Activated naive CD4-positive, alpha-beta T cell (primary cell): ENCODE measurements around the gene DHX9.

Experiments used
- DNase-seq, 4 experiments: peaks; one replicate each; lab custom pipeline; 2025; lab: John Stamatoyannopoulos, UW

The DHX9 gene

DNA sequence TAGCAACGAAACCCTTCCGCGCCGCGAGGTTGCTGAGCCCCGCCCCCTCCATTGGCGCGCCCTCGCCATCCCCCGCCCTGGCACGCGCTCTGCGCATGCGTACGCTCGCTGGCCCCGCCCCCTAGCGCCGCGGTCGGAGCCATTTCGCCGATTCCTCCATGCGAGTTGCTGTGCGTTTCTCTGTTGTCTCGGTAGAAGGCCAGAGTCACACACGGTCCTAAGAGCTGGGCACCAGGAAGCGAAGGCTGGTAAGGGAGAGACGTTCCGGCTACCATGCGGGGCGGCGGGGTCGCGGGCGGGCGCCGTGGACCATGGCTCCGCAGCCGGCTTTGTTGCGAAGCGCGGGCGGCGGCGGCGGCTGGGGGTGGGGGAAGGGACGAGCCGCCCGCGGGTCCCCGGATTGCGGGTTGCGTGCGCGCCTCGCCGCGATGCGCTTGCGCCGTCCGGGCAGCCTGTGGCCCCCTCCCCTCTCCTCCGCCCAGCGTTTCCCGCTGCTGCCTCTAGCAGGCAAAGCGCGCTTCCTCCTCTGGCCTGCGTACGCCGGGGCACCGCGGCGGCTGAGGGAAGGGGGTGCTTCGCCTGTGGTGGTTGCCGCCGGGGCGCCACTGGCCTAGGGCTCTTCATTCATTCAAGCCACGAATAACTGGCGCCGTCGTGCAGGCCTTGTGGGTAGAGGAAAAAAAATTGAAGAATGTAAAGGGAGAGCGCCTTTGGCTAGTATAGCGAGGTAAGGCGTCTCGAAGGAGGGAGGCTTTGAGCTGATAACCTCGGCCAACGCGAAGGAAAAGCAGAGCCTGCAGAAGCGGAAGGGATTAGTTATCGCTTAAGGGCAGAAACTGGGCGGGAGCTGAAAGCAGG lies at the start of gene DHX9:
Gene DHX9 (plus strand): TSS at position 139 of the 858 bp plus-strand sequence. CDS start 3,220 bp downstream, outside the sequence.
- DNase-seq: peak; percentile 94 to 97 (median 96)

DNA sequence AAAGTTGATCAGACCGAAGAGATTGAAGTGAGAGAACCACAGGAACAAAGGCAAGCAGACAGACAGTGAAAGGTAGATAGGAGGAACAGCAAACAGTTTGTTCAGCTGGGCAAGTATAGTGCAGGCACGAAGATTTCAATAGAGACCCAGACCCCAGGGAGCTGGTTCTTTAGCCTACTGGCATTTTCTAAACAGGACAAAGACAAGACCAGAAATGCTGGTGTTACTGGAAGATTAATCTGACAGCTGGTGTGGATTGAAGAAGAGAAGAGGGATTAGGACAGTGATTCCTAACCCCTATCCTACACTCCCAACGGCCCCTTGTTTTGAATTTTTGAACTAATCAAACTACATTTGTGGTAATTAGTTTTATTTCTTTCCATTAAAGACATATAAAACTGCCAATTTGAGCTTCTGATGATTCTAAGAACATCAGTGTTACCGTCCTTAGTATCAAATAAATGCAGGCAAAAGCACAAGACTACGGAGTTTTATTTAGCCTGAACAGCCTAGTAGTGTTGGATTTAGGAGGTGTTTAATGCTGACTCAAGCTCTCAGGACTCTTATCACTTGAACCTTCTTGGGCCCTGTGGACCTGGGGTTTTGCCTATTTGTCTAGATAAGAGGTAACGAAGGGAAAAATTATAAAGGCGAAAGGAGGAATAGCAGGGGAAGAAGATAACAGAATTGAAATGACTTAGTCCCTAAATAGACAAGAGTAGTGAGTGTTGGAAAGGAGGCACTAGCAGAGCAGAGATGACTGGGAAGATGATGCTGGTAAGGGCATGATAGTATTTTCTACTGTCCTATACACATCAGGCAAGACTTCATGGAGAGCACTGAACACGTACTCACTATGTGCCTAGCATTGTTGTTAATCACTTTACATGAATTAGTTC lies 47.6 kb upstream of the DHX9 start:
- no peak for DNase-seq

DNA sequence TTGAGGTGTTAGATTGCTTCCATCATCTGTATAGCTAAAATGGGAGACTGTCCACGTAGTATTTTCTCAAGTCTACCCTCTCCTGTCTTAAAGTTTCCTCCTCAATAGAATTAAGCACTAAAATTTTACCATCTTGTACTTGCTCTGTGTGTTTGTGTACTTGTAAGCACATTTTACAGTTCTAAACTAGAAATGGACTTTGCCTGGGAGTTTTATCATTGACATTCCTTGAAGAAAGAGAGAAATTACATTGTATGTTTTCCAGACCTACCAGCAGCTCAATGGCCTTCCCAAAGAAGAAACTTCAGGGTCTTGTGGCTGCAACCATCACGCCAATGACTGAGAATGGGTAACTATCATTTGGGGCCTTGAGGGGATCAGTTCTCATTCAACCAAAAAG lies 45.1 kb upstream of the DHX9 start:
- DNase-seq: no peak

DNA sequence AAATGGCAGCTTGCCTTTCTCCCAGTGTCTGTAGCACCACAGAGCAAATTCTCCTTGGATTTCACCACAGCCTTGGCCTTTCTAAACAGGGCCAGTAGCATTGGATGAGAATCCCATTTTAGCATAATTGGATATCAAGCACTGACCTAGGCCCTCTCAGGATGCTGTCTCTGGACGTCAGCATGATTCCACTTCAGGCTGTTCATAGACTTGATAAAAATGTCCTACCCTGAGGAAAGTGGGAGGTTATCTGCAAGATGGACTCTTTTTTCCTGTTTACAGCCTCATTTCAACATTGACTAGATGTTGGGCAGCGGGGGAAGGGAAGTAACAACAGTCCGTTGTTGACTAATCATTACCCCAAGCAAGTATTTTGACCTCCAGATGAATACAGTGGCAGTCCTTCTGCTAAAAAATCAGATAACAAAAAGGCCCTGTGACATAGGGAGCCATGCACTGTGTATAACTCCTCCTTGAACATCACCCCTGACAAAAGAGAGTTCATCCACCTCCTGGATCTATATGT lies 44.4 kb upstream of the DHX9 start:
- DNase-seq: no peak

DNA sequence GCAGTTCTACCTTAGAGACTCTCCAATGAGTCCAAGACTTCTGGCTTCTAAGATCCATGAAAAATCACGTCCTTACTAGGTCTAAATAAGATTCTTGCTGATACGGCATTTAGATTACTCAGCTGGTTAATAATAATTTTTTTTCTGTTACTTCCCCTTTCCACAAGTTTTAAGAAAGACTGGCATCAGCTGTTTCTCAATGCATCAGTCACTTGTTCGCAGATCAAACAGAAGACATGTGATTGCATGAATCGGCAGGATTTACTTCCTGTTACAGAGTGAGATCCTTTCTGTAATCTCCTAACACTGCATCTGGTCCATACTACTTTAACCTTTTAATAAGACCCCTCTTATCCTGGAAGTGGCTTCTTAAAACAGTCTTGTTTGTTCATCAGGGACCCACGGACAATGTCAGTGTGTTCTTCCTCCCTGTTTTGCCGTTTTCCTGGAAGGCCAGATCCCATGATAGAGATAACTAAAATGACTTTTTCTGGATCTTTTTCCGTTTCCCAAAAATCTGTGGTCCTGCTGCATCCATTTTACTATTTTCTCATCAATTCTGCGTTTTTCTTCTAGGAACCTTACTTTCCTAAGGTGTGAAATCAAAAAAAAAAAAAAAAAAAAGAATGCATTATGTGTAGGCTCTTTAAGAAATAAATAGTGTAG lies 43.5 kb upstream of the DHX9 start:
- no peak for DNase-seq

DNA sequence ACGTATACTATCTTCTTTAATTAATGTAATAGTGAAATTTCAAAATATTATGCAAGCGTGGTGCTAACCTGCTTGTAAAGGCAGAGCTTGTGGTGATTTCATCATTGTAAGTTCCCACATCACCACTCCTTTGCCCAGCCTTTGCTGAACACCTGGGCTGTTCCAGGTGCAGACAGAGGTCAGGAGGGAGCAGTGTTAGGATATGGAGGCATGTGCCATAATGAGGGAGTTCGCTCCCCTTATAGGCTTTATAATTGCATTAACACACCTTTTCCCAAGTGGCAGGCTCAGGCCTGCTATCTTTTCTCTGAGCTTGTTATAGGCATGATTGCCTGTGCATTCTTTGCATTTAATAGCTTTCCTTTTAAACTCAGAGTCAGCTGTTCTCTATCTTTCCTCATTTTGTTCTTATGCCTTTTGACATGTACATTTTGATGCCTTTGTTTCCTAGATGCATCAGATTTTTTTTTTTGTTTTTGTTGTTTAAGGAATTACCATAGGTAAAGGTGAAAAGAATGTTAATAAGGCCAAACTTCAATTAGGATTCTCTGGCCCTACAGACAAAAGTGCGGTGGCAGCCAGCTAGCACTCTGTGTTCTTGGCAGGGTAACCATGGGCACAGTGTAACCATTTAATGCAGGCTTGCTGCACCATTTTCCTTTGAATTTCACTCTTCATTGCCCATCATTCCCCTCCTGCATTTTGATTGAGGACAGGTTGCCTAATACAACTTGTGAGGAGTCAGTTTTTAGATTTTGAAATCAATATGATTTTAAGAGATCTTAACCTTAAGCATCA lies 36.9 kb upstream of the DHX9 start:
- DNase-seq: no peak

DNA sequence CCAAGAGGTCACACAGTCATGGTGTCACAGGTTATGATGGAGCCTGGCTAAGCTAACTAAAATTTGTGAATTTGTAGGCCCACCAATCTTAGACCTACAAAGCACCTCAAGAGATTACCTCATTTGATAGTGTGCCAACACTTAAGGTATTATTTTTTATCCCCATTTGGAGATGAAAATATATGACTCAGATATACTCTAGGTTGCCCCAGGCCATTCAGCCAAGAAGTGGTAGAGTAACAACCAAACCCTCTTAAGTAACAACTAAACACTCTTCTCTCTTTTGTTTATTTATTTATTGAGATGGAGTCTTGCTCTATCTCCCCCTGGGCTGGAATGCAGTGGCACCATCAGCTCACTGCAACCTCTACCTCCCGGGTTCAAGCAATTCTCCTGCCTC lies 35.3 kb upstream of the DHX9 start:
- no peak for DNase-seq

DNA sequence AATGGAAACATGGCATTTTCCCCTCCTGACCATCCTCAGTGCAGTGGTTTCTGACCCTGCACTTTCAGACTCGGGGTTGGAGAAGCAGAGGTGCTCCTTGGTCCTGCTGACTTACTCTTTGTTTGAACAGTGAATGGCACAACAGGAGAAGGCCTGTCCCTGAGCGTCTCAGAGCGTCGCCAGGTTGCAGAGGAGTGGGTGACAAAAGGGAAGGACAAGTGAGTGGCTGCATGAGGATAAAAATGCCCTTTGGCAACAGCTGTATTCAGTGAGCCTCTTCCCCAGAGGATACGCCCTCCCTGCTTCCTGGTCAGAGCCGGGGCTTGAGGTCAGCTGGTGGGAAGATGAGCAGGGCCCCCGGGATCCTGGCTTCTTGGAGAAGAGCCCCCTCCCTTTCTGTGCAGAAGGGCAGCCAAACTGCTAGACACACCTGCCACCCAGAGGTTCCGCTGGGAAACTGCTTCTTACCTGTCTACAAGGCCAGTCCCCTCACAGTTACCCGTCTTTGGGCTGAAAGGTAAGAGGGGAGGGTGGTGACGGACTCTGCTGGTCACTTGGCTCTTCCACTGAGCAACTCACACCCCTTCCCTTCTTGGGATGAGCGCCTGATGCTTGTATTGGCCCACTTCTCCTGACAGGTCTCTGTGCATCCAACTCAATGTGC lies 33.0 kb upstream of the DHX9 start:
- DNase-seq: no peak

DNA sequence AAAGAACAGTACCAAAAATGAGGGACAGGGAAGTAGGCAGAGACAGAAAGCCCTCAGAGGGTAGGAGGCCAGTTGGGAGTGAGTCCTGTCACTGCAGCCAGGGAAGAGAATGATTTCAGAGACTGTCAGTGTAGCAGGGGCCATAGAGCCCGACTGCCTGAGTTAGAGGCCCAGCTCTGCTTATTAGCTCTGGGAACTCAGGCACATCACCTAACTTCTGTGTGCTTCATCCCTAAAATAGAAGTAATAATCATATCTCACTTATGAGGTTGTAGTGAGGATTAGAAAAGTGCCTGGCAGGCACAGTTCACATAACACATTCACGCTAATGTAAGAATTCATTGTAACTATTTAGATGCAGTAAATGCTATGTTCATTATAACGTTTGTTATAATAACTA lies 31.2 kb upstream of the DHX9 start:
- DNase-seq: no peak

DNA sequence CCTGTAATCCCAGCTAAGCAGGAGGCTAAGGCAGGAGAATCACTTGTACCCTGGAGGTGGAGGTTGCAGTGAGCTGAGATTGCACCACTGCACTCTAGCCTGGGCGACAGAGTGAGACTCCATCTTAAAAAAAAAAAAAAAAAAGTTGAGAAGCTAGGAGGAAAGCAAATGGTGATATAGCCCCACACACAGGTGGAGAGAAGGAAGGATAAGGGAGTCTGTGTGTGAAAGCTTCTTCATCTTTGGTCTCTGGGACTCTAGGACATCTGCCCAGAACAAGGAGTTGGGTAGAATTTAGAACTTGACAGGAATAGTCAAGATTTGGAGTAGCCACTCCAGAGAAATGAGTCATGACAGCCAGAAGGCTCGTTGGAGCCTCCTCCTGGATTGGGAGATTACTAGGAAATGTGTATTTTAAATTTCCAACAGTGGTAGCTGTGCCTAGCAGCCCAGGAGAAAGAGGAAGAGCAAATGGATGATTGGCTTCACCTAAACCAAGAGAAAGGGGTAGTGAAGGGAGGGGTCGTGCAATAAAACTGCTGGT lies 29.7 kb upstream of the DHX9 start:
- no peak for DNase-seq

DNA sequence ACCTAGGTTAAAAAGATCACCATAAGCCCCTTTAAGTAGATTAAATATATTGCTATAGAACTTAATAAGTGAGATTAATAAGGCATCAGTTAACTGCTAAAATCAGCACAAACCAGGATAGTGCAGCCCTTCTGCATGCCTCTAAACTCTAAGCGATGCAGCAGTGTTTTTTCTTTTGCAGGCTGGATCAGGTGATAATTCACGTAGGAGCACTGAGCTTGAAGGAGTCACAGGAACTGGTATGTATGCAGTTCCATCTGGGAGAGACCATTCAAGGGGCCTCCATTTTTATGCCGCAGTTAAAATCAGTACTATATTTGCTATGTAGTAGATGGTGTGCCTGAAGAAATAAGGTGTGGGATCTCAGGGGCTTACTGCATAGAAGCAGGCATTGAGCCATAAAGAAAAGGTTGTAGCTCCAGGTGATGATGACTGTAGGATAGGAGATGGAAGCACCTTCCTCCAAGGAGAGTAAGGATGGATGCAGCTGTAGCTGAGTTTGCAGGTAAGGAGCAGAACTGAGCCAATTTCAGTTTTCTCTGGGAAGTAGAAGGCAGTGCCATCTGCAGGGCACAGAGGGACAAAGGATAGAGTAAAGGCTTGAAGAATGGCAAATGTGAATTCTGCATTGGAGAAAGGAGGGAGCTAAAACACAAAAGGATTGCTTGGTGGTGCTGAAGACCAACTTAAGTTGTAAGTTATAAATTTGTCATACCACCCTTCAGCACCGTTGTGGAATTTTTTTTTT lies 27.0 kb upstream of the DHX9 start:
- DNase-seq: no peak

DNA sequence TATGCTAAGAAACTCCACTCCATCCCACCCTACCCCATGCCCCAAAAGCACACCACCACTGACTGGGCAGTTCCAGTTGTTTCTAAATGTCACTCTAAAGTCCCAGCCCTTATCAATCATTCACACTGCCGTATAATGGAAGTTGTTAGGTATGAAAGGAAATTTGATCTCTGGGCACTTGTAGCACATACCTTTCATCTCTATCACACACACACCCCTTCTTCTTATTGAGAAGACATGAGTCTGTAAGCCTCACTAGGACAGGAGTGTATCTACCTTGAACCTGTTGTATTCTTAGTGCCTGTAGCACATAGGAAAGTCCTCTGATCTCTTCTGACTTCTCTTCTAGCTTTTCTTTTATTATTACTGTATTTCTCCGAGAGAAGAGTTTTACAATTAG lies 22.3 kb upstream of the DHX9 start:
- DNase-seq: no peak

DNA sequence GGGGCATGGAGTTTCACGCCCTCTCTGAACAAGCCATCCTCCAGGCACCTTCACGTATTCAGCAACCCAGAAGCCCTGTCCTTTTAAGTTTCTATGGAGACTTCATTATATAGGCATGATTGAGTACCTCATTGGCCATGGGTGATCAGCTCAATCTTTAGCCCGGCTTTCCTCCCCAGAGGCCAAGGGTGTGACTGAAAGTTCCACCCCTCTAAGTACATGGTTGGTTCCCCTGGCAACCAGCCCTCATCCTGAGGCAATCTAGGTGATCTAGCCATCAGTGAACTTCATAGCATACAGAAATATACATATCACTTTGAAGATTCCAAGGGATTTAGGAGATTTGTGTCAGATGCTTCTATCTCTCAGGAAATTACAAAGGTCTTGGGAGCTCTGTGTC lies 21.3 kb upstream of the DHX9 start:
- DNase-seq: no peak

DNA sequence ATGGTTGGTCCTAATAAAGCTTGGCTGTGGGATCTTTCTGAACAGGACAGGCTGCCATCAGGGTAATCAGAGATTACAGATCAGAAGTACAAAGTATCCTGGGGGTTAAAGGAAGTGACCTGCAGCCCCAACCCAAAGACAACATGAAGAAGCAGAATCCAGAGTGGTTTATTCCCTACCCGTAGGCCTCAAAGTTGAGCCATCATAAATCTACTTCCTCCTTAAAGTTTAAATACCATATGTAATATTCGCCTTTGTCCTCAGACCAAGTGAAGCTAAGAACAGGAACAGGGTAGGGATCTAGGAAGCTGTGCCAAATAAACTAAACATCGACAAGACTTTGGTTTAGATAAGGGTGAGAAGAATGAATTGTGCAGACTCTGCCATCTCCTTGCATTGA lies 15.9 kb upstream of the DHX9 start:
- DNase-seq: no peak

DNA sequence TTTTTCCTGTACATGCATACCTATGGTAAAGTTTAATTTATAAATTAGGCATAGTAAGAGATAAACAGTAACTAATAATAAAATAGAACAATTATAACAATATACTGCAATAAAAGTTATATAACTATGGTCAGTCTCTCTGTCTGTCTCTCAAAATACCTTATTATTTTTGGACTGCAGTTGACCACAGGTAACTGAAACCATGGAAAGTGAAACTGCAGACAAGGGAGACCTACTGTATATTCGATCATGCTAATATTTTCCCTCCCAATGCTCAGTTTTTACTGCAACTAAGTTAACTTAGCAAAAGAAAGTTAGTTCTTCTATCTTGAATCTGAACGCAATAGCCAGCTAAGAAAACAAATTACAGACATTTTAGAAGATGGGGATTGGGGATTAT lies 12.3 kb upstream of the DHX9 start:
- DNase-seq: no peak

DNA sequence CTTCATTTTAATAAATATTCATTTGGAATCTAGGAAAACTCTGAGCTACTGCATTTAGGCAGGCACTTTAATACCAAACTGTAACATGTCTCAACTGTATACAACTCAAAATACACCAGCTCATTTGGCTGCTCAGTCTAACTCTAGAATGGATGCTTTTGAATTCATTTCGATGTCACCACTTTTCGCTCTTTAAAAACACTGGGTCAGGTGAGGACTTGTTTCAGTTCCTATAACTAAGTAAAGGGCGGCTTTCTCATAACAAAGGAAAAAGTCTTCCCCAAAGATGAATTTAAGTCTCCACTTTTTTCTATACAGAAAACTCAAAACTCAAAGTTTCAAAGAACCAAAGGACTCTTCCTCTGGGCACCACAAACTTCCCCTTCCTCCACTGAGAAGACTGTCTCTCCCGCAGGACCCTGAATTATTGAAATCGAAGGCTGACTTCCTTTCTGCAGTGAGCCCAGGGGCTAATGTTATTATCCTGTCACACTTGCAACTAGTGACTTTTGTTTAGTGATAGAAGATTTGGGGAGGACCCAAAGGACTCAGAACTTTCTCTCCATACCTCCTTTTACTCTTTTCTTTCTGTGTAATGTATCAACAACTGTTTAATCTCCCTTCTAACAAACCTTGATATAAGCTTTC lies 9.7 kb upstream of the DHX9 start:
- DNase-seq: no peak

DNA sequence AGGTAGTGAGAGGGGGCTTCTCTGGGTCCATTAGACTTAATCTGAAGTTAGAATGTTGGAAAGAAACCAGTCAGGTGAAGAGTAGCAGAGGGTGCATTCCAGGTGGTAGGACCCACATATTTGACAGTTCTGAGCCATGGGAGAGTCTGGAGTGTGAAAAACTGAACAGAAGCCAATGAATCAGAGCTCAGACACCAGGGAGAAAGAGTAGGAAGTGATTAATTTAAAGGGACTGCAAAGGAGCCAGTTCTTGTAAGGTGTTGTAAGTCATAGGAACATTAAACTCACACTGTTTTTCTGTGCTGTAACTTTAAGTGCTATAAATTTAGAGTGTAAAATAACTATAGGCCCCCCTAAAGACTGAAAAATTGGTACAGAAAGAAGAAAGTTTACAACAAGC lies 5.9 kb upstream of the DHX9 start:
- DNase-seq: no peak

DNA sequence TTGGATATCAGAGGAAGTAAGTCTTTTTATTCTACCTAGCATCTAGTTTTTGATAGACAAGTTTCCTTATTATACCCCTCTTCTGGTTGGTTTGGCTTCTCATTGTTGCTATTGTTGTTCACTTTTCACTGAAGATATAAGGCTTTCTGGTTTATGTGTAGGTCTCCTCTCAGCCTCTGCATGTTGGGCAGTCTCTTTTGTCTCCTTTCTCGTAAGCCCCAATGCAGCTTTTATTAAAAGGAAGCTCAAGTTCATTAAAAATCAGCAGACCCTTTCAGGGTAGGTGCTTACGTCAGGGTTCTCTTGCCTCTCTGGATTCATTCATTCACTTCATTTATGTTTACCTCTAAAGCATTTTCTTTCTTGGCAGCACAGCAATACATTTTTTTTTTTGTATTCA lies 4.8 kb upstream of the DHX9 start:
- no peak for DNase-seq

DNA sequence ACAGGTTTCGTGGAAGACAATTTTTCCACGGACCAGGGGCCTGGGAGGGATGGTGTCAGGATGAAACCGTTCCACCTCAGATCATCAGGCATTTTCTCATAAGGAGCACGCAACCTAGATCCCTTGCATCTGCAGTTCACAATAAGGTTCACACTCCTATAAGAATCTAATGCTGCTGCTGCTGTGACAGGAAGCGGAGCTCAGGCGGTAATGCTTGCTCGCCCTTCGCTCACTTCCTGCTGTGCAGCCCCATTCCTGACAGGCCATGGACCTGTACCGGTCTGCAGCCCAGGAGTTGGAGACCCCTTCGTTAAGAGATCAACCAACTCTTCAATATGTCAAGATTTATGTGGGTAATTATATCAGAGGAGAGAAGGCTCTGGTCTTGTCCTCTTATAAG lies 3.3 kb upstream of the DHX9 start:
- no peak for DNase-seq
